ENCODE measurements around the gene HMX1.

GRCh38 chr4:8876982-8877779, 5.5 kb upstream of the HMX1 start:
- no peak for TF ChIP-seq POLR2A (IDR thresholded peaks at IDR 0.05)
- no peak for TF ChIP-seq CTCF (IDR thresholded peaks at IDR 0.05)

All from thyroid gland (tissue), 4 donors.